ENCODE measurements around the gene TRMU. TPM values are rescaled to one million over a fixed set of nuclear protein-coding genes. Genes with fewer than 3 reads are reported as not detected.

TRMU gene
- total RNA-seq, 2 experiments from 2014 or later: 87.2 to 98.1 TPM

DNA sequence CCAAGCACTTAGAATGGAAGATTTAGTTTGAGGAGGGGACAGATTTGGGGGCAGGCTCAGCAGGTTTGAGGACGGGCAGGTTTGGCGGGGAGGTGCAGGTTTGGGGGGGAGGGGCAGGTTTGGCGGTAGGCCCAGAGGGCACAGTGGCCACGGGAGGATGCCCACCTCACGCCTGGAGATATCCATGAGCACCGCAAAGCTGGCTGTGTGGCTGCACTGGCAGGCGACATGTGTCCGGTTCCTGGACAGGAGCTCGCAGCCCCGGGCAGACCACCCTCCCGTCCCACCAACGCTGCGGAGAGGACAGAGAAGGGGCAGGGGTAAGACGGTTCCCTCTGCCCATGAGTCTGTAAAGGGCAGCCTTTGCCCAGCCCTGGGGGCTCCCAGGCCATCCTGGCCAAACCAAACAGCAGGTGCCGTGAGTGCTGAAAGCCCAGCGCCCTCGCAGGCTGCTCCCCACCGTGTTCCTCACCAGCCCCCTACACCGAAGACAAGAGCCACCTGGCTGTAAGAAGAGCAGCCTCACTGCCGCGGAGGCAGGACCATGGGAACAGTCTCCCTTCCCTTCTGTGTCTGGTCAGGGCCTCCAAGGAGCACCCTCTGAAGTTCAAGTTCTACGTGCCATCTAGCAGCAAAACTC is 43.0 kb downstream of the TRMU start:
- TF ChIP-seq, protein P1, sequence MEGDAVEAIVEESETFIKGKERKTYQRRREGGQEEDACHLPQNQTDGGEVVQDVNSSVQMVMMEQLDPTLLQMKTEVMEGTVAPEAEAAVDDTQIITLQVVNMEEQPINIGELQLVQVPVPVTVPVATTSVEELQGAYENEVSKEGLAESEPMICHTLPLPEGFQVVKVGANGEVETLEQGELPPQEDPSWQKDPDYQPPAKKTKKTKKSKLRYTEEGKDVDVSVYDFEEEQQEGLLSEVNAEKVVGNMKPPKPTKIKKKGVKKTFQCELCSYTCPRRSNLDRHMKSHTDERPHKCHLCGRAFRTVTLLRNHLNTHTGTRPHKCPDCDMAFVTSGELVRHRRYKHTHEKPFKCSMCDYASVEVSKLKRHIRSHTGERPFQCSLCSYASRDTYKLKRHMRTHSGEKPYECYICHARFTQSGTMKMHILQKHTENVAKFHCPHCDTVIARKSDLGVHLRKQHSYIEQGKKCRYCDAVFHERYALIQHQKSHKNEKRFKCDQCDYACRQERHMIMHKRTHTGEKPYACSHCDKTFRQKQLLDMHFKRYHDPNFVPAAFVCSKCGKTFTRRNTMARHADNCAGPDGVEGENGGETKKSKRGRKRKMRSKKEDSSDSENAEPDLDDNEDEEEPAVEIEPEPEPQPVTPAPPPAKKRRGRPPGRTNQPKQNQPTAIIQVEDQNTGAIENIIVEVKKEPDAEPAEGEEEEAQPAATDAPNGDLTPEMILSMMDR (IDR thresholded peaks at IDR 0.05): no peak
- no peak for ATAC-seq
- peaks cover 3% of the 10 kb centered on the region for H3K36me3 Mint-ChIP-seq (ENCODE audit: low read depth)
- H3K9me3 Mint-ChIP-seq: peaks cover 10% of the 10 kb centered on the region
- H3K27me3 Mint-ChIP-seq: peaks cover 3% of the 10 kb centered on the region
- intact Hi-C loops (cut with micrococcal nuclease): no loop called here
- peaks cover 12% of the 10 kb centered on the region for H3K4me1 Mint-ChIP-seq (ENCODE audit: low read depth)
- POLR2A ChIA-PET: no interaction called here
- H3K4me3 Mint-ChIP-seq: no peak overlapping the region
- H3K27ac Mint-ChIP-seq: no peak overlapping the region
- CTCF ChIA-PET: no interaction called here
- DNase-seq: no peak

DNA sequence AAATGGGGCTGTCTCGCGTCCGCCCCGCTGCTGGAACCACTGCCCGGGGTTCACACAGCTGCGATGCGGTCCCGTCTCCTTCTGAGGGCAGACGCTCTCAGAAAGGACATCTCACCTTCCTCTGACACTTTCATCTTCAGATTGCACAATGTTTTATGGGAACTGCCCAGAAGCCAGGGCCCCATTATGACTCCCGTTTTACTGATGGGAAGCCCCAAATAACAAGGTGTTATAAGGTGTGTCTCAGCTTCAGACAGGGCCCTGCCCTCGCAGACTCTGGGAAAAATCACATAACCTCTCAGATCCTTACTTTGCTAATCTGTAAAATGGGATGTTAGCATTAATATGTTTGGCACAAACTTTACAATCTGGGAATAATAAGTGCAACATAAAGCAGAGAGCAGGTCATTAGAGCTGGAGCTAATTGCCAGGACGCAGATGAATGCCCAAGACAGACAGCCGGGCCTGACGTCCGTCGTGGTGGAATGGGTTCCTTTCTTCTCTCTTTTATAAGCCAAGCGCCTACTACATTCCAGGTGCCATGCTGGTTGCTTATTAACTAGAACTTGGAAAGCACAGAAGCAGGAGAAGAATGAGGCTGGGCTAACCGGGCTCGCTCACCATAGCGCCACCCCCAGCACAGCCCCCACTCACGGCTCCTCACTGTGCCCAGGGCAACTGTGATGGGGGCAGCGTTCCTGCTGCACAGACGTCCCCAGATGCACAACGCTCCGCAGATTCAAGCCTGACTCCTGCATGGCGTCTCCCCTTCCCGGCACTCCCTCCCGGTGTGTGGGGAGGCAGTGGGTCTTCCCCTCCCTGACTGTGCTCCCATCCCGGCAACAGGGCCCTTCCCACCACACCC is 43.8 kb downstream of the TRMU start:
- ChIA-PET CTCF (no interaction called here), POLR2A (no interaction called here)
- peaks cover 10% of the 10 kb centered on the region for H3K9me3 Mint-ChIP-seq
- no peaks in the 10 kb centered on the region for H3K27me3 Mint-ChIP-seq
- DNase-seq (no peak), ATAC-seq (no peak)
- TF ChIP-seq, protein P1 (IDR thresholded peaks at IDR 0.05): no peak
- no peak overlapping the region for H3K4me3 Mint-ChIP-seq
- intact Hi-C loops (cut with micrococcal nuclease): no loop called here
- H3K27ac Mint-ChIP-seq: no peak overlapping the region
- H3K36me3 Mint-ChIP-seq (ENCODE audit: low read depth): peaks cover 3% of the 10 kb centered on the region
- peaks cover 5% of the 10 kb centered on the region for H3K4me1 Mint-ChIP-seq (ENCODE audit: low read depth)

DNA sequence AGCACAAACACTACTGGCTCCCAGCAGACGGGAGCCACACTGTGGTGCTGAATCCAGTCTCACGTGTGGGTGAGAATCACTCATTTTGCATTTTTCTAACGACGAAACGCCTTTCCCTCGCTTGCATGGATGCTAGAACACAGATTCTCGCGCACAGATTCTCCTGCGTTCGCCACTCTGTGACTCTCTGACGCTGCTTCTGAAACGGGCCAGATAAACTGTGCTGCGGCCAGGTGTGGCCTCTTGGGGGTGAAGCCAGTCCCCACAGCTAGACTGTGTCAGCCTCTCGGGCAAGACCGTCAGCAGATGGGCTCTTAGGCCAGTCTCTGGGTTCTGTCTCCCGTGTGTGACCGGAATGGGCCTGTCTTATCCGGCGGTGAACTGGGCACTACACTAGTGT is 44.6 kb downstream of the TRMU start:
- H3K4me3 Mint-ChIP-seq: no peak overlapping the region
- ATAC-seq: no peak

DNA sequence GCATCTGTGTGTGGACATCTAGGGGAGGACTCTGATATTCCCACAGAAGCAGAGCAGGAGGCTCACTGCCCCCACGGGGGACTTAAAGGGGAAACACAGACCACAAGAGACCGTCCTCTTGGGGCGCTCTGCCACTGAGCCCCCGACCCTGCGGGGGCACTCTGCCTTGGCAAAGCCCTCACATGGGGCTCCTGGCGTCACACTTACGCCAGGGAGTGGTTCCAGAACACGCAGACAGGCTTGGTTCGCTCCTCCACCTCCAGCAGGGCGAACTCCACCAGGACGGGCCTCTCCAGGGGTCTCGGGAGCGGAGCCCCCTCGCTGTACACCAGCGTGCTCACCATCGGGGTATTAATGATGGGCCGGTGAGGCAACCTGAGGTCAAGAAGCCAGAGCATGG is 45.1 kb downstream of the TRMU start:
- H3K4me3 Mint-ChIP-seq: no peak overlapping the region
- ATAC-seq: no peak
- peaks cover 6% of the 10 kb centered on the region for H3K9me3 Mint-ChIP-seq
- CTCF ChIA-PET: no interaction called here
- no peaks in the 10 kb centered on the region for H3K36me3 Mint-ChIP-seq (ENCODE audit: low read depth)
- no peak for DNase-seq
- H3K27me3 Mint-ChIP-seq: no peaks in the 10 kb centered on the region
- no peaks in the 10 kb centered on the region for H3K4me1 Mint-ChIP-seq (ENCODE audit: low read depth)
- POLR2A ChIA-PET: no interaction called here
- H3K27ac Mint-ChIP-seq: no peak overlapping the region
- TF ChIP-seq, protein P1 (IDR thresholded peaks at IDR 0.05): no peak
- intact Hi-C loops (cut with micrococcal nuclease): no loop called here

More for the DNA sequence above, 44.6 kb downstream of the TRMU start:
- POLR2A ChIA-PET: no interaction called here
- intact Hi-C loops (cut with micrococcal nuclease): no loop called here
- TF ChIP-seq, protein P1 (IDR thresholded peaks at IDR 0.05): no peak
- Mint-ChIP-seq H3K36me3 (ENCODE audit: low read depth) (peaks cover 2% of the 10 kb centered on the region), H3K4me1 (ENCODE audit: low read depth) (peaks cover 2% of the 10 kb centered on the region), H3K9me3 (peaks cover 9% of the 10 kb centered on the region), H3K27ac (no peak overlapping the region), H3K27me3 (no peaks in the 10 kb centered on the region)
- CTCF ChIA-PET: no interaction called here
- no peak for DNase-seq

DNA sequence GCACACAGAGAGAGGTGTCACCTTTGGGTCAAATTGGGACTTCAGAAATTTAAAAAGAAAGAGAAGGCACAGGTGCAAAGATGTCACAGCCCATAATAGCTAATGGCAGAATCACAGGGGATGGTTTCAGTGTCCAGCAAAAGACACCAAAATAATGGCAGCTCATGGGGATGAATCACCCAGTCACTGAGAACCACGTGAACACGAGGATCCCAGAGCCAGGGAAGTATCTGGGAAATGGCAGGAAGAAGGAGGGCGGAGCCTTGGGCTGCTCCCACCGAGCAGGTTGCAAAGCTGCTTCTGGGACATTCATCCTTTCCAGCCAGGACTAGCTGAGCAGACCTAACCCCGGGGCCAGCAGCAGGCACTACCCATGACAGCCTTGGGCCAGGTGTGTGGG is 45.6 kb downstream of the TRMU start:
- Mint-ChIP-seq H3K27ac (no peak overlapping the region), H3K27me3 (no peaks in the 10 kb centered on the region), H3K9me3 (peaks cover 2% of the 10 kb centered on the region), H3K4me1 (ENCODE audit: low read depth) (no peaks in the 10 kb centered on the region), H3K36me3 (ENCODE audit: low read depth) (no peaks in the 10 kb centered on the region), H3K4me3 (no peak overlapping the region)
- ChIA-PET CTCF (no interaction called here), POLR2A (no interaction called here)
- ATAC-seq (no peak), DNase-seq (no peak)
- intact Hi-C loops (cut with micrococcal nuclease): no loop called here
- TF ChIP-seq, protein P1 (IDR thresholded peaks at IDR 0.05): no peak
